GM12874 (cell line): ENCODE results near the gene CCDC9B.

Experiments
- CTCF ChIP-seq: IDR thresholded peaks from 2 replicates; pipeline ENCODE4 v1.5.1; 2011; ENCODE audit warnings: low read depth, mild to moderate bottlenecking, control low read depth, low read length, moderate library complexity; ENCODE audit not compliant: insufficient read depth

Gene CCDC9B

GRCh38 chr15:40331026-40331425 lies 9.7 kb downstream of the CCDC9B start:
- TF ChIP-seq CTCF, result no peak

- TF ChIP-seq CTCF, result no peak
Observed at GRCh38 chr15:40330368-40330836, 10.3 kb downstream of the CCDC9B start.

- TF ChIP-seq CTCF, result no peak
Observed at GRCh38 chr15:40329804-40330203, 10.9 kb downstream of the CCDC9B start.

GRCh38 chr15:40328751-40329150 lies 12.0 kb downstream of the CCDC9B start:
- no peak for TF ChIP-seq CTCF

- no peak for TF ChIP-seq CTCF
Observed at GRCh38 chr15:40328176-40328575, 12.6 kb downstream of the CCDC9B start.

- TF ChIP-seq CTCF, result no peak
Observed at GRCh38 chr15:40327457-40327856, 13.3 kb downstream of the CCDC9B start.

- TF ChIP-seq CTCF, result no peak
Observed at GRCh38 chr15:40325700-40326099, 15.0 kb downstream of the CCDC9B start.

- TF ChIP-seq CTCF, result no peak
Observed at GRCh38 chr15:40325188-40325587, 15.6 kb downstream of the CCDC9B start.
